GM12865 (cell line): ENCODE measurements around the gene RSF1.

ENCODE experiments used
- DNase-seq: peaks from one replicate; pipeline ENCODE4 v3.0.0; 2010; ENCODE audit warnings: low read depth
- H3K4me3 ChIP-seq: 2 replicates; pipeline ENCODE4 v1.5.1; 2011; ENCODE audit warnings: mild to moderate bottlenecking, low read depth, low read length, control low read depth
- TF ChIP-seq, protein P1 (sequence below): IDR thresholded peaks from 2 replicates; pipeline ENCODE4 v1.5.1; 2011; ENCODE audit warnings: low read length, control low read depth, low read depth, inconsistent platforms; ENCODE audit not compliant: insufficient read depth; ENCODE audit errors: missing control alignments

The RSF1 gene

DNA sequence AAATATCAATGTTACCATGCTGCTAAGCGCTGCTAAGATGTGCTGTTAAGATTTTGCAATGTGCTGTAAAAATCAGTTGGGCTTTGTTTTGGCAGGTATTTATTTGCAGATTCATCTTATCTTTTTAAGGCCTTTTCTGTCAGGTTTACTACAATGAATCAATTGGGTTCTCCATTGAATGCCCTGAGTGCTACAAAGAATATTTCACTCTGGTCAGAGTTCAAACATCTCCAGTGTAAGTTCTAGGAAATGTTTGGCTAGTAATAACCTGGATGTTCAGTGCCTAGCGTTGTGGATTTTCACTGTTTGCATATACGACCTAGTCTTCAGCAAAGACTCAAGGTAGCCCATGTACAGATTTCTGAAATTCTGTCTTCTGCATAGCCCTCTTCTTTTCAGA is 36.0 kb downstream of the RSF1 start:
- no peak for DNase-seq
- H3K4me3 ChIP-seq: no peak overlapping the region
- TF ChIP-seq, protein P1, sequence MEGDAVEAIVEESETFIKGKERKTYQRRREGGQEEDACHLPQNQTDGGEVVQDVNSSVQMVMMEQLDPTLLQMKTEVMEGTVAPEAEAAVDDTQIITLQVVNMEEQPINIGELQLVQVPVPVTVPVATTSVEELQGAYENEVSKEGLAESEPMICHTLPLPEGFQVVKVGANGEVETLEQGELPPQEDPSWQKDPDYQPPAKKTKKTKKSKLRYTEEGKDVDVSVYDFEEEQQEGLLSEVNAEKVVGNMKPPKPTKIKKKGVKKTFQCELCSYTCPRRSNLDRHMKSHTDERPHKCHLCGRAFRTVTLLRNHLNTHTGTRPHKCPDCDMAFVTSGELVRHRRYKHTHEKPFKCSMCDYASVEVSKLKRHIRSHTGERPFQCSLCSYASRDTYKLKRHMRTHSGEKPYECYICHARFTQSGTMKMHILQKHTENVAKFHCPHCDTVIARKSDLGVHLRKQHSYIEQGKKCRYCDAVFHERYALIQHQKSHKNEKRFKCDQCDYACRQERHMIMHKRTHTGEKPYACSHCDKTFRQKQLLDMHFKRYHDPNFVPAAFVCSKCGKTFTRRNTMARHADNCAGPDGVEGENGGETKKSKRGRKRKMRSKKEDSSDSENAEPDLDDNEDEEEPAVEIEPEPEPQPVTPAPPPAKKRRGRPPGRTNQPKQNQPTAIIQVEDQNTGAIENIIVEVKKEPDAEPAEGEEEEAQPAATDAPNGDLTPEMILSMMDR: no peak

GRCh38 chr11:77783025-77783424 is 37.5 kb downstream of the RSF1 start:
- TF ChIP-seq, protein P1: no peak
- H3K4me3 ChIP-seq: no peak overlapping the region

DNA sequence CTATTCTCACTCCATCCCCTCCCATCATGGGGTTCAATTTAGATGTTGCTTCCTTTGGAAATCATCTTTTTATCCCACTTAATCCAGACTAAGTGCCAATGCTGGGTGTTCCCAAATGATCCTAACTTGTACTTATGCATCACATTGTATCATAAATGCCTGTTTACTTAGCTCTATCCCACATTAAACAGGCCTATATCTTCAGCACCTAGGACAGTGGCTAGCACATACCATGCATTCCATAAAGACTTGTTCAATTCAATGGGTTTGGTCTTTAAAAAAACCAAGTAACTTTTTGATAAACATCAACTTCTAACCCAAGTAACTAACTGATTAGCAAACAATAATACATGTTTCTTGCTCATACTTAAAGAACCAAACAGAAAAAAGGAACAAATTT is 40.6 kb downstream of the RSF1 start:
- TF ChIP-seq, protein P1: no peak
- no peak for DNase-seq
- H3K4me3 ChIP-seq: no peak overlapping the region

More at GRCh38 chr11:77783025-77783424, 37.5 kb downstream of the RSF1 start:
- DNase-seq: no peak

- H3K4me3 ChIP-seq: no peak overlapping the region
- DNase-seq: no peak
- TF ChIP-seq, protein P1: no peak
Measured at GRCh38 chr11:77778549-77778948, 42.0 kb downstream of the RSF1 start.

DNA sequence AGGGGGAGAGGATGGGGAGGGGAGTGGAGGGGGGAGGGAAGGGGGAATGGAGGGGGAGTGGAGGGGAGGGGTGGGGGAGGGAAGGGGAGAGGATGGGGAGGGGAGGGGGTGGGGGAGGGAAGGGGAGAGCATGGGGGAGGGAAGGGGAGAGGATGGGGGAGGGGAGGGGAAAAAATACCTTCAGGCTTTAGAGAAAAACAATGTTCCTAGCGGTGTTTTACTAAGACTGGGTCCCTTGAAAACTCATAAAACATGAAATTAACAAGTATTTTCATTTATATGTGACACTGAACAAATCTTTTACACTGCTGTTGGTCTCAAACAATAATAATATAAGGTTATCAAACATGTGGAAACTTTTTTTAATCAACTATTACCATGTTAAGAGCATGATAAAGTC is 42.4 kb downstream of the RSF1 start:
- TF ChIP-seq, protein P1: no peak
- no peak overlapping the region for H3K4me3 ChIP-seq
- no peak for DNase-seq

DNA sequence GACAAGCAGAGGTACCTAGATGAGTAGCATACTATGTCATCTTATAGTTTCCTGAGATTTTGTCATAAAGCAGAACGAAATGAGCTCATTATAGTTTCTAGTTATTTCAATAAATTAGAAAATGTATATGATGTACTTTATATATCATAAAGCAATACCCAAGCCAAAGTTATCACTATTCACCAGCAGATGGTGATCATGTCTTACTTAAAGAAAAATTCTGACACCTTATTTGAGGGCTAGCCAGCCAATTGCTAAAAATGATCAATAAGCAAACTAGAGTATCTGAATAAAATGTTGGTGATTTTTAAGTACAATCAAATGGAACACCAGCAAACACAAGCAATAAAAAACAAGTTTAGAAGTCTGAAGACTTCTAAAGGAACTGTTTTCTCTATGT is 44.1 kb downstream of the RSF1 start:
- no peak overlapping the region for H3K4me3 ChIP-seq
- DNase-seq: peak; percentile 27
- TF ChIP-seq, protein P1: peak; percentile 25

DNA sequence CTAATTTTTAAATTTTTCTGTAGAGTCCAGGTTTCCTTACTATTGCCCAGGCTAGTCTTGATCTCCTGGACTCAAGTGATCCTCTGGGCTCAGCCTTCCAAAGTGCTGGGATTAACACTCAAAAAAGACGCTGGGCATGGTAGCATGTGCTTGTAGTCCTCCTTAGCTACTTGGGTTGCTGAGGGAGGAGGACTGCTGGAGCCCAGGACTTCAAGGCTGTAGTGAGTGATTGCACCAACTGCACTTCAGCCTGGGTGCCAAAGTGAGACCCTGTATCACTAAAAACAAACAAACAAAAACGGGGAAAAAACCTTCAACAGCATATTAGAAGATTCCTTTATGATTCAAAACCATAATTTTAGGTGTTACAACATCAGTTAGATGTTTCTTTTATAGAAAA is 44.6 kb downstream of the RSF1 start:
- no peak for DNase-seq
- no peak overlapping the region for H3K4me3 ChIP-seq

More for the DNA sequence above, 44.6 kb downstream of the RSF1 start:
- TF ChIP-seq, protein P1: no peak
